Hematopoietic multipotent progenitor cell treated with erythropoietin and hydrocortisone succinate and interleukin-3 and kit ligand, for 4 days (in vitro differentiated cells): ENCODE data around the gene TLR6.
"Not testable (repeated sequence)": the region's sequence is repeated elsewhere in the genome, so short reads cannot be mapped to it uniquely, and the experiment has no call there.

Experiments used
- DNase-seq: peaks from one replicate; pipeline ENCODE4 v3.0.0-alpha.2; 2015

Gene TLR6

GRCh38 chr4:38821739-38822138 is 34.9 kb downstream of the TLR6 start:
- DNase-seq: no peak

DNA sequence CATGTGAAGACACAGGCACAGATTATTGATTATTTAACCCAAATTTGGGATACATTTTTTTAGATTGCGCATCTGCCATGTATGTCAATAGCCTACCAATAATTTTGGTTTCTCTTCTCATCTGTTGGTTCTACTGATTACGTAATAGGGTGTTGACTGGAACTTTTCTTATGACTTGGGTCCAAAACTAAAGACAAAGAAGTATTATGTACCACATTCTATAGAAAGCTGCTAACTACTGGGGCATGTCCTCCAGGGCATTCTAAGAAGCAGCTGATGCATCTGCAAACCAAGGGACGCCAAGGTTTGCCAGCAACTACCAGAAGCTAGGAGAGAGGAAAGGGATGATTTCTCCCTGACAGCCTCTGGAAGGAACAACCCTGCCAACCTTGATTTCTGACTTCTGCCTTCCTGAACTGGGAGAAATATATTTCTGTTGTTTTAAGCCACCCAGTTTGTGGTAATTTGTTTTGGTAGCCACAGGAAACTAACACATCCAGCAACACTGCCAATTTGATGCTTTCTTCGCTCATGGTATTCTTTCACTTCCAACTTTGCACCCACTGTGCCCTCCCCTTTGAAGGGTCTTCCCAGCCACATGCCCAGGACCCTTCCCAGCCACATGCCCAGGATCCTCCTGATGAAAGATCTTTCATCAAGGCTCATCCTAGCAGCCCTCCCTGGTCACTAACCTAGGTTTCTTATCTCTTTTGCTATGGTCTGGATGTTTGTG is 36.1 kb downstream of the TLR6 start:
- DNase-seq: no peak

DNA sequence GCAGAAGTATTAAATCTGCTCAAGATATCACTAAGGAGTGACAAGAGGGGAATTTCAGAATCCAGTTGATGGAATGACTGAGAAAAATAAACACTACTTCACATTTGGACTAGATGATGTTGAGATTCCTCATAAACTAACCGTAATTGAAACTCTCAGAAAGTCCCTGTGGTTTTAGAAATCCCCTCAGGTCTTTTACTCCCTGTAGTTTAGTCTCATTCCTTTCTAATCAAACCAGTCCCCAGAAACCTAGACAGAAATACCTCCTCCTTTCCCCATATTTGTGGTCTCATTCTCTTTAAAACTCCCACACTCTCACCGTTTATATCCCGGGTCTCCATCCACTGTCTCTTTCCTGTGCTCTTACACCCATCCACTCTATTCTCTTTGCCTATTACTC is 37.0 kb downstream of the TLR6 start:
- no peak for DNase-seq

DNA sequence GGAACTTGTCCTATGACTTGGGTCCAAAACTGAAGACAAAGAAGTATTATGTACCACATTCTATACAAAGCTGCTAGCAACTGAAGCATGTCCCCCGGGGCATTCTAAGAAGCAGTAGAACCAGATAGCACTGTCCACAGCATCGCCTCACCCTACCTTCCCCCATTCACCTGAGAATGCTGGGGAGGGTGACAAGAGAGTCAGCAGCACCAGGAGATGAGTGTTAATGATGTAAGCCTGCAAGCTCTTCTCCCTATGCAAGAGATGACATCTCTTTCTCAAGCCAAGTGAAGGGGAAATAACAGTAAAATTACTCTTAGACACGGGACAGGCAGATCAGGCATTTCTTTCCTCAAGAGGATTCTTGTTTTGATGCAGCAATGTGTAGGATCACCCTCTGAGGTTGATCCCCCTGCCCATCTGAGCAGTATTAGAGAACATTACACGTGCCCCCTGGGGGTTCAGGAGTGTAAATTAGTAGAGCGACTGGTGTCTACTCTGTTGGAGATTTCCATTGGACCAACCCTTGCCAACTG is 38.1 kb downstream of the TLR6 start:
- DNase-seq: no peak

- peak; percentile 73 for DNase-seq
These were observed 40.5 kb downstream of the TLR6 start for GRCh38 chr4:38815885-38816782.

GRCh38 chr4:38814386-38814785 is 42.2 kb downstream of the TLR6 start:
- no peak for DNase-seq

DNA sequence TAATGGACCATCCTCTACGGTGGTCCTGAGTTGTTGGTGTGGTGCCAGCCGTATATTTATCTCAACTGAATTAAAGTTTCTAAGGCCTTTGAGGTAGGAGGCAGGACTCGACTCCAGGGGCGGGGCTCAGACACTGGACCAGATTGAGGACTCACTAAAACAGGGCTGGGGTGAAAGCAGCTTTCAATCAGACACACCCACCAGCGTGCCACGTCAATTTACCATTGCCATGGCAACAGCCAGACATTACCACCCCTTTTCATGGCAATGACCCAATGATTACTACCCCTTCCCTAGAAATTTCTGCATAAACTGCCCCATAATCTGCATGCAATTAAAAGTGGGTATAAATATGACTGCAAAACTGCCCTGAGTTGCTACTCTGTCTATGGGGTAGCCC is 45.3 kb downstream of the TLR6 start:
- DNase-seq: no peak

- DNase-seq: not testable (repeated sequence)
These were observed 49.2 kb downstream of the TLR6 start for GRCh38 chr4:38807462-38807861.

DNA sequence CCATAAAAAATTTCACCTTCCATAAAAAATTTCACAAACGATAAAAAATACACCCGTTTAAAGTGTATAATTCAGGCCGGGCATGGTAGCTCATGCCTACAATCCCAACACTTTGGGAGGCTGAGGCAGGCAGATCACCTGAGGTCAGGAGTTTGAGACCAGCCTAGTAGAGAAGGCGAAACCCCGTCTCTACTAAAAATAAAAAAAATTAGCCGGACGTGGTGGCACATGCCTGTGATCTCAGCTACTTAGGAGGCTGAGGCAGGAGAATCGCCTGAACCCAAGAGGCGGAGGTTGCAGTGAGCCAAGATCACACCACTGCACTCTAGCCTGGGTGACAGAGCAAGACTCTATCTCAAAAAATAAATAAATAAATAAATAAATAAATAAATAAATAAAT is 50.4 kb downstream of the TLR6 start:
- not testable (repeated sequence) for DNase-seq

DNA sequence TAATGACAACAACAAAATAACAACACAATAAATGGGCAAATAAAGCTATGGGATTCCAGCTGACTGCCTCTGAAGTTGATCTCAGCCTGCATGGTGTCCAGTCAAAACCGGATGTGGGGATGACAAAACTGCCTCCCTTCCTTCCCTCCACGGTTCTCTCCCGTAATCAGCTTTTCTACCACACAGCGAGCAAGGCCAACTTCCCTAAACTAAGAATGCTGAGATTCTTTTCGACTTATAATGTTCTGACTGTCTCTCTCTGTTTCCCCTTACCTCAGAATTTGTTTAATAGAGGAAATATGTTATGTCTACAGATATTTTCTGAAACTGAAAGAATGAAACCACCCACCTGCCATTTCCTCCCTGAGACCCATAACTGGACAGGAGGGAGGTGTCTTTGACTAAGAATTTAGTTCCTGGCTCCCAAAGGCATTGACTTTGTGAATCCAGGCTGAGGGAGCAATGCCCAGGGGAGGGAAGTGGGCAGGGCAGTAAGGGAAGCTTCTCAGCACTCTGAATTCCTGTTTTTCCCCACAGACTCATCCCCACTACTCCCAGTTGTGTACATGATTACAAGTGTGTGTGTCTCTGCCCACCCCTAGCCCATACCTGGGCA is 51.0 kb downstream of the TLR6 start:
- peak; percentile 85 for DNase-seq

- peak; percentile 89 for DNase-seq
These were observed 51.8 kb downstream of the TLR6 start, which contains the start of gene TLR1 for GRCh38 chr4:38804654-38805295. Gene TLR1, minus strand, starts transcription at chr4:38804791. Its CDS starts 5,960 bp downstream, at chr4:38798831.

DNA sequence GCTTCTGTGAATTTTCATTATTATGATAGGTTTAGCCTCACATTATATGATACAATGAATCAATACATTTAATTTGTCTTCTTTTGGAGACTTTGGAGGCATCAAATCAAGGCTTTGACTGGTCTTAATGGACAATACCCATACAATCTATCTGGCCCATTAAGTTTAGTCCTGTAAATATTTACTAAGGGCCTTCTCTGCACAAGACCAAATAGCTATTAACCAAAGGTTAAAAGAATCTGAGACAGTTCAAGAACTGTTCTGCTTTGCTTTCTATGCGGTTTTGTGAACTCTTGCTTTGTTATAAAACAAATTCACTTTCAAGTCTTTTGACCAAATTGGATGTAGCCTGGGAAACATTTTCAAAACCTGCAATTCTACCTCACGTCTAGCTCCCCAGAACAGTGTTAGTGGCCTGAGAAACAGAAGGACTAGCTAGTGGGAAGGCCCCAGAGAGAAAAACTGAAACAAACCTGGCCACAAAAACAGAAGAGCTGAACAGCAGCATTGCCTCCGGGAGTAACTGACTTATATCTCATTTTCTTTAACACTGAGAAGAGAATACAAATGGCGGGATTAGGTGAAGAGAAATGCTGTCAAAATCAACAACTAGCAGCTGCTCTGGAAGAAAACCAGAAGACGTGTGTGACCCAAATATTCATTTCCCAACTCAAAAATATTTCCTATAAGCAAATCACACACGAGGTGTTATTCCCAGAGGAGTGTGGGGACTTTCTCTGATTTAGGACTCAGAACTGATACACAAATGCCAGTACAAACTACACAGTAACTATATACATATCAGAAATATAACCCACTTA is 52.6 kb downstream of the TLR6 start:
- peak; percentile 24 for DNase-seq

GRCh38 chr4:38802561-38803355 is 53.9 kb downstream of the TLR6 start:
- DNase-seq: no peak

DNA sequence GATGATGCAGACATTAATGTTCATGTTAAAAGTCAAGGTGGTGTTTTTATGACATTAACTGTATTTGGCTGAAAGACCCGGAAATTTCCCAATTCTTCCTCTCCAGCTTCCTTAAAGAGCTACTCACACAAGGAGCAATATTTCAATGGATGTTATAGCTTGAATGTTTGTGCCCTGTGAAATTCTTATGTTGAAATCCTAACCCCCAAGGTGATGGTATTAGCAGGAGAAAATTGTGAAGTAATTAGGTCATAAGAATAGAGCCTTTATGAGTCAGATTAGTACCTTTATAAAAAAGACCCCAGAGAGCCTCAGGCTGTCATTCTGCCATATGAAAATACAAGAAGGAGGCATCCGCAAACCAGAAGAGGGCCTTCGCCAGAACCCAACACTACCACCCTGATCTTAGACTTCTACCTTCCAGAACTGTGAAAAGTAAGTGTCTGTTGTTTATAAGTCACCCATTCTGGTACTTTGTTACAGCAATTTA is 55.6 kb downstream of the TLR6 start:
- no peak for DNase-seq

DNA sequence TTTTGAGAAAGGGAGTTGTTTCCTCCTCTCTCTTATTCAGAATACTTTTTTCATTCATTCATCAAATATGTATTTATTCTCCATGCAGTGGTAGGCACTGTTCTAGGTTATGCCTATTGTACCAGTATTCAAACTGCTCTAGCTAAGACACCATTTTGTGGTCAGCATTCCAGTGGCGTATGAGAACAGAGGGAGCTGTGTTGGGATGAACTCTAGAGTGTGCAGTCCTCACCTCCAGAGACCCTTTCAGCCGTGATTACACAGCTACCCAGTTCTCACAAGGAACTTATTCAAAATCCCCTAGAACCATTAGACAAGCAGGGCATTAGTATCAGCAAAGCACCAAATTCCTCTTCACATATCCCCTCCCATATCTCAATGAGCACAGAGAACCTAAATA is 56.3 kb downstream of the TLR6 start:
- DNase-seq: no peak

DNA sequence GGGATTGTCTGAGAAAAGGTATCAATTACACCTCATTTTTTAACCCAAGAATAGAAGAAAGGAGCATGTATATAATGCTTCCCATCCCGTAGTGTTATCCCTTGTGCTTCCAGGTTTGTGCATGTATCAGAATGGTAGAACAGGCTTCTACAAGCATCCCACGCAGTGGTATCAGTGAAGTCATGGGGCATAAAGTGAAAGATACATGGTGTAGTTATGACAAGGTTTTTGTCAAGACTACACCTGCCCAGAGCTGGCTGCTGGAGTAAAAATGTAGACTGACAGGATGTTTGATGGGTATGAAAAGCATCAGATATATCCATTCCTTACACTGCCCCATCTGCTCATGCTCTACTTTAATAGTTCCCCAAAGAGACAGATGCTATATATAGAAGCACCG is 61.5 kb downstream of the TLR6 start:
- no peak for DNase-seq

GRCh38 chr4:38794051-38794450 is 62.6 kb downstream of the TLR6 start:
- no peak for DNase-seq

- DNase-seq: peak; percentile 35
These were observed 65.6 kb downstream of the TLR6 start for GRCh38 chr4:38791010-38791409.

DNA sequence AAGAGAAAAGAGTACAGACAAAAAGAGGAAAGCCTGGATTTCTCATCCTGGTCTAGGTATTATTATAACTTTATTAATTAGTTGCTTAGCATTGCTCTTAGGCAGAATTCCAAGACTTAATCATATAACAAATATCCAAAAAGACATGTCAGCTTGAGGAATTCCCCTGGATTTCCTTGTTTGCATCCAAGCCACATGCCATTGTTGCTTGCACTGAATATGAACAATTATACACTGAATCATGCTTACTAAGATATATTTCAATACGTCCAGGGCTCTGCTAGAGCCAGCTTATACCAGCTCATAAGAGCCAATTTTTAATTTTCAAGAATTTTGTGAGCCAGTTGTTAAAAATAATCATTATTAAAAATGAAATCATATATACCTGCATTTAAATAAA is 68.3 kb downstream of the TLR6 start:
- DNase-seq: no peak

GRCh38 chr4:38787693-38788092 is 68.9 kb downstream of the TLR6 start:
- DNase-seq: no peak

- peak; percentile 50 for DNase-seq
These were observed 70.7 kb downstream of the TLR6 start for GRCh38 chr4:38785901-38786402.
